MM.1S (cell line): ENCODE results near the gene WFDC1.

ENCODE experiments used
- DNase-seq: peaks from one replicate; pipeline ENCODE4 v3.0.0-alpha.2; 2015
- H2AFZ ChIP-seq: fragments of 300-600 bp; sonication (generic); 2 replicates; pipeline ENCODE4 v1.6.0; 2016; ENCODE audit warnings: antibody characterized with exemption, low read length
- H3F3A ChIP-seq: fragments of 300-600 bp; sonication (generic); 2 replicates; pipeline ENCODE4 v1.6.1; 2016; ENCODE audit warnings: mild to moderate bottlenecking, antibody characterized with exemption, low read length, moderate library complexity, mixed read lengths; ENCODE audit not compliant: insufficient read depth
- H3K27ac ChIP-seq: fragments of 300-600 bp; sonication (generic); 2 replicates; pipeline ENCODE4 v1.5.1; 2016; ENCODE audit warnings: mild to moderate bottlenecking, low read length
- H3K27me3 ChIP-seq: fragments of 300-600 bp; sonication (generic); replicated peaks from 2 replicates; pipeline ENCODE4 v1.6.0; 2016; ENCODE audit warnings: low read length; ENCODE audit not compliant: insufficient read depth
- H3K36me3 ChIP-seq: fragments of 300-600 bp; sonication (generic); replicated peaks from 2 replicates; pipeline ENCODE4 v1.6.1; 2016; ENCODE audit warnings: mild to moderate bottlenecking, low read length, mixed read lengths; ENCODE audit not compliant: insufficient read depth
- H3K4me1 ChIP-seq: fragments of 300-600 bp; sonication (generic); 2 replicates; pipeline ENCODE4 v1.6.1; 2016; ENCODE audit warnings: low read length, mixed read lengths
- H3K4me2 ChIP-seq: fragments of 300-600 bp; sonication (generic); 2 replicates; pipeline ENCODE4 v1.6.0; 2016; ENCODE audit warnings: low read depth, low read length
- H3K4me3 ChIP-seq: fragments of 300-600 bp; sonication (generic); 2 replicates; pipeline ENCODE4 v1.5.1; 2016; ENCODE audit warnings: low read length, mixed read lengths
- H3K79me2 ChIP-seq: fragments of 300-600 bp; sonication (generic); 2 replicates; pipeline ENCODE4 v1.6.1; 2016; ENCODE audit warnings: mixed run types, low read length, mixed read lengths
- H3K9ac ChIP-seq: fragments of 300-600 bp; sonication (generic); 2 replicates; pipeline ENCODE4 v1.6.1; 2016; ENCODE audit warnings: low read length, mixed read lengths
- H3K9me2 ChIP-seq: fragments of 300-600 bp; sonication (generic); replicated peaks from 2 replicates; pipeline ENCODE4 v1.6.1; 2016; ENCODE audit warnings: mild to moderate bottlenecking, low read length, mixed read lengths; ENCODE audit not compliant: insufficient read depth
- H3K9me3 ChIP-seq: fragments of 300-600 bp; sonication (generic); replicated peaks from 2 replicates; pipeline ENCODE4 v1.6.1; 2016; ENCODE audit warnings: mild to moderate bottlenecking, low read length, mixed read lengths; ENCODE audit not compliant: insufficient read depth
- H4K20me1 ChIP-seq: fragments of 300-600 bp; sonication (generic); 2 replicates; pipeline ENCODE4 v1.6.1; 2016; ENCODE audit warnings: mild to moderate bottlenecking, low read length, moderate library complexity, mixed read lengths; ENCODE audit not compliant: insufficient read depth
- EZH2 ChIP-seq: fragments of 300-600 bp; sonication (generic); optimal IDR thresholded peaks from 2 replicates; pipeline ENCODE3; 2017; ENCODE audit warnings: low read depth, mild to moderate bottlenecking, antibody characterized with exemption, low read length, mixed read lengths
- EZH2phosphoT487 ChIP-seq: fragments of 300-600 bp; sonication (generic); IDR thresholded peaks from 2 replicates; pipeline ENCODE4 v1.6.1; 2018; ENCODE audit warnings: antibody characterized with exemption, low read length
- TF ChIP-seq, protein P1 (sequence below): fragments of 300-600 bp; sonication (generic); IDR thresholded peaks from 2 replicates; pipeline ENCODE4 v1.5.1; 2016; ENCODE audit warnings: antibody characterized with exemption, low read length, mixed read lengths

WFDC1 gene

DNA sequence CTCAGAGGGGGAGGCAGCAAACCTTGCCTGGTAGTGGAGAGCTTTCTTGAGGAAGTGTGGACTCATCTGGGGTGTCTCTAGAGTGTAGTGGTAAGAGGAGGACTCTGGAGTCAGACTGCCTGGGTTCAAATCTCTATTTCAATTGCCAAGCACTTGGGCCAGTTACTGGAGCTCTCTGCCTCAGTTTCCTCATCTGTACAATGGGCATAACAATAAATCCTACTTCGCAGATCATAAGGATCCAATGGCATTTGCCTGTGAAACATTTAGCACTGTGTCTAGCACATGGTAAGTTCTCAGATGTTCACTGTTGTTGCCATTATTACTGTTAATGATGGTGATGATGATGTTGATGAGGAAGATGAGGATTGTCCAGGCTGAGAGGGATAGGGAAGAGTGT is 23.6 kb upstream of the WFDC1 start:
- Histone ChIP-seq H4K20me1 (no peaks in the 10 kb centered on the region), H3K4me3 (no peak overlapping the region), H3F3A (no peaks in the 10 kb centered on the region), H2AFZ (no peak overlapping the region), H3K27ac (no peak overlapping the region), H3K4me1 (no peaks in the 10 kb centered on the region), H3K9ac (no peak overlapping the region), H3K9me2 (no peaks in the 10 kb centered on the region), H3K27me3 (peaks cover 15% of the 10 kb centered on the region), H3K4me2 (no peak overlapping the region), H3K36me3 (no peaks in the 10 kb centered on the region), H3K9me3 (no peaks in the 10 kb centered on the region), H3K79me2 (no peaks in the 10 kb centered on the region)
- DNase-seq, result no peak
- TF ChIP-seq, protein P1, sequence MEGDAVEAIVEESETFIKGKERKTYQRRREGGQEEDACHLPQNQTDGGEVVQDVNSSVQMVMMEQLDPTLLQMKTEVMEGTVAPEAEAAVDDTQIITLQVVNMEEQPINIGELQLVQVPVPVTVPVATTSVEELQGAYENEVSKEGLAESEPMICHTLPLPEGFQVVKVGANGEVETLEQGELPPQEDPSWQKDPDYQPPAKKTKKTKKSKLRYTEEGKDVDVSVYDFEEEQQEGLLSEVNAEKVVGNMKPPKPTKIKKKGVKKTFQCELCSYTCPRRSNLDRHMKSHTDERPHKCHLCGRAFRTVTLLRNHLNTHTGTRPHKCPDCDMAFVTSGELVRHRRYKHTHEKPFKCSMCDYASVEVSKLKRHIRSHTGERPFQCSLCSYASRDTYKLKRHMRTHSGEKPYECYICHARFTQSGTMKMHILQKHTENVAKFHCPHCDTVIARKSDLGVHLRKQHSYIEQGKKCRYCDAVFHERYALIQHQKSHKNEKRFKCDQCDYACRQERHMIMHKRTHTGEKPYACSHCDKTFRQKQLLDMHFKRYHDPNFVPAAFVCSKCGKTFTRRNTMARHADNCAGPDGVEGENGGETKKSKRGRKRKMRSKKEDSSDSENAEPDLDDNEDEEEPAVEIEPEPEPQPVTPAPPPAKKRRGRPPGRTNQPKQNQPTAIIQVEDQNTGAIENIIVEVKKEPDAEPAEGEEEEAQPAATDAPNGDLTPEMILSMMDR, result no peak
- TF ChIP-seq EZH2 (no peak), EZH2phosphoT487 (no peak)

DNA sequence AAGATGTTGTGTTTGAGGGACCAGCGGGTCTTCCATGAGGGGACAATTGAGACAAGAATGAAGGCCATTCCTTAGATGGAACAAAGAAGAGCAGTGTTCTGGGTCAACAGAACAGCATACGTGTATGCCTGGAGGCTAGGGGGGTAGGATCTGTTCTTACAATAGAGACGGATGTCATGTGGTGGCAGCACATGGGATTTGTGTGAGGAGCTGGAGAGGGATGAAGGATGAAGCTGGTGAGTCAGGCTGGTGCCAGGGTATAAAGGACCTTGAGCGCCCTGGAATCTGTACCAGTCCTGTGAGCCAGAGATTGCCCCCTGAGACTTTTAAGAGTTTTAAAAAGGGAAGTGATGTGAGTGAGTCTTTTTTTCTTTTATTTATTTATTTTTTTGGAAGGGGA is 22.8 kb upstream of the WFDC1 start:
- H4K20me1 ChIP-seq, result no peaks in the 10 kb centered on the region
- no peaks in the 10 kb centered on the region for H3K36me3 ChIP-seq
- H3K9ac ChIP-seq, result no peak overlapping the region
- H3F3A ChIP-seq, result no peaks in the 10 kb centered on the region
- no peak for DNase-seq
- peaks cover 15% of the 10 kb centered on the region for H3K27me3 ChIP-seq
- H3K4me1 ChIP-seq, result no peaks in the 10 kb centered on the region
- H3K79me2 ChIP-seq, result no peaks in the 10 kb centered on the region
- H3K4me3 ChIP-seq, result no peak overlapping the region
- no peaks in the 10 kb centered on the region for H3K9me3 ChIP-seq
- H3K27ac ChIP-seq, result no peak overlapping the region
- TF ChIP-seq, protein P1, result no peak
- TF ChIP-seq EZH2phosphoT487 (no peak), EZH2 (no peak)
- no peak overlapping the region for H3K4me2 ChIP-seq
- no peaks in the 10 kb centered on the region for H3K9me2 ChIP-seq
- H2AFZ ChIP-seq, result no peak overlapping the region

DNA sequence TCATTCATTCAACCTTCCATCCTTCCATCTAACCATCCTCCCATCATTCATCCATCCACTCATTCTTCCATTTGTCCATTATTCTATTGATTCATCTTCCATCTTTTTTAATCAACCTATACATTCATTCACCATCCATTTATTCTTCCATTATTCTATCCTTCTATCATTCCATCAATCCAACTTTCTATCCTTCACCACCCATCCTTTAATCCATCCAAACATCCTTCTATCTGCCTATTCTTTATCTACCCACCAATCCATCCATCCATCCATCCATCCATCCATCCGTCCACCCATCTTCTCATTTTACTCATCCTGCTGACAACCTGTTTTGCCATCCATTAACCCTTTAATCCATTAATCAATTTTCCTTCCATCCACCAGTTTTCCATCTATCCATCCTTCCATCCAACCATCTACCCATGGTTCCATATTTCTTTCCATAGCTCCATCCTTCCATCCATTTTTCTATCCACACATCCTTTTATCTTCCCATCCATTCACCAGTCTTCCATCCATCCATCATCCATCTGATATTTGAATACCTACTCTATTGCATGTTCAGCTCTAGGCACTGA is 21.8 kb upstream of the WFDC1 start:
- no peaks in the 10 kb centered on the region for H3F3A ChIP-seq
- peaks cover 17% of the 10 kb centered on the region for H3K27me3 ChIP-seq
- H3K9ac ChIP-seq, result no peak overlapping the region
- H3K9me2 ChIP-seq, result no peaks in the 10 kb centered on the region
- H3K79me2 ChIP-seq, result no peaks in the 10 kb centered on the region
- H4K20me1 ChIP-seq, result no peaks in the 10 kb centered on the region
- TF ChIP-seq, protein P1, result no peak
- TF ChIP-seq EZH2 (no peak), EZH2phosphoT487 (no peak)
- H3K9me3 ChIP-seq, result no peaks in the 10 kb centered on the region
- DNase-seq, result no peak
- H3K4me1 ChIP-seq, result no peaks in the 10 kb centered on the region
- no peak overlapping the region for H3K4me2 ChIP-seq
- no peak overlapping the region for H2AFZ ChIP-seq
- no peaks in the 10 kb centered on the region for H3K36me3 ChIP-seq
- H3K27ac ChIP-seq, result no peak overlapping the region
- no peak overlapping the region for H3K4me3 ChIP-seq
